Measurements from ENCODE around the gene PNPLA4.

DNA sequence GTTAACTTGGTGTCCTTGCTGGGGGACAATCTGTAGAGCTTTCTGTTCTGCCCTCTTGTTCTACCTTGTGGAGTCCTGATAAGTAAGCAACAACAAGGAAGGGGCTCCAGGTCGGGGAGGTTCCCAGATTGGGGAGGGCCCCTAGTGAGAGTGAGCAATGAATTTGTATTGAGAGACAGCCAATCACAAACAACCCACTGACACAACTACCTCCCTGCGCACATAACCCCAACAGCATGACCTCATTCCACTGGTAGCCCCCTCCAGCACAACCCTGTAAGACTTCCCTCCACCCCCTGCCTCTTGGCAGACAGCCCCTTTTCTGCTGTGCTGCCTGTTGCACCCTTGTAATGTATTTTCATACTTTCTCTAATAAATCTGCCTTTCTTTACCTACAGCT, 19.7 kb upstream of the PNPLA4 start:
- TF ChIP-seq POLR2A (IDR thresholded peaks at IDR 0.05; ENCODE audit: low read depth, low read length): no peak
- TF ChIP-seq POLR2AphosphoS5 (IDR thresholded peaks at IDR 0.05; ENCODE audit: low read depth, low read length): no peak

Measured in GM12892 (cell line).